Keratinocyte (primary cell): Measurements from ENCODE around the gene TXNRD2.

Experiments used
- CTCF ChIP-seq, 3 experiments: IDR thresholded peaks in 1 of 3; conservative IDR thresholded peaks in 1 of 3; optimal IDR thresholded peaks in 1 of 3; 2 replicates in 2 of 3; 3 replicates in 1 of 3; pipeline versions ENCODE3 to v1.5.1; 2011; ENCODE audit warnings: low read length in 3 of 3, mild to moderate bottlenecking in 3 of 3, moderate library complexity in 2 of 3, control low read depth in 1 of 3, inconsistent platforms in 1 of 3; ENCODE audit not compliant: insufficient read depth in 2 of 3; ENCODE audit errors: extremely low read depth in 1 of 3
- EZH2 ChIP-seq: IDR thresholded peaks from one replicate; pipeline ENCODE4 v1.6.1; 2012; ENCODE audit warnings: inconsistent platforms, mild to moderate bottlenecking, low read length, moderate library complexity

- TF ChIP-seq CTCF (optimal IDR thresholded peaks at IDR 0.05 in 1 of 3, IDR thresholded peaks at IDR 0.05 in 1 of 3, conservative IDR thresholded peaks at IDR 0.05 in 1 of 3; ENCODE audit: extremely low read depth in 1 of 3, insufficient read depth in 2 of 3, low read length in 3 of 3) (no peak), EZH2 (no peak)
These were observed 88.3 kb downstream of the TXNRD2 start for GRCh38 chr22:19853058-19853878.
